Fibroblast of lung (primary cell): ENCODE data around the gene RTN4. TPM values are rescaled to one million over a fixed set of nuclear protein-coding genes. Genes with fewer than 3 reads are reported as not detected.

Source experiments
- DNase-seq, 2 donors: peaks; one replicate each; pipeline versions ENCODE4 v3.0.0 to v3.0.0-alpha.2; 2010; ENCODE audit warnings: low read depth in 2 of 2
- H2AFZ ChIP-seq: 2 replicates; pipeline ENCODE4 v1.5.1; 2012; ENCODE audit warnings: low read length, control low read depth, inconsistent platforms
- H3K27ac ChIP-seq: 2 replicates; pipeline ENCODE4 v1.5.1; 2011; ENCODE audit warnings: low read length, control low read depth; ENCODE audit not compliant: insufficient read depth
- H3K27me3 ChIP-seq: 2 replicates; pipeline ENCODE4 v1.5.1; 2011; ENCODE audit warnings: mild to moderate bottlenecking, low read length; ENCODE audit not compliant: control insufficient read depth, insufficient read depth
- H3K36me3 ChIP-seq: 2 replicates; pipeline ENCODE4 v1.5.1; 2011; ENCODE audit warnings: low read length; ENCODE audit not compliant: control insufficient read depth, insufficient read depth
- H3K4me1 ChIP-seq: 2 replicates; pipeline ENCODE4 v1.5.1; 2011; ENCODE audit warnings: low read length; ENCODE audit not compliant: control insufficient read depth, insufficient read depth; ENCODE audit errors: extremely low read depth
- H3K4me2 ChIP-seq: 2 replicates; pipeline ENCODE4 v1.5.1; 2011; ENCODE audit warnings: low read length, control low read depth; ENCODE audit not compliant: insufficient read depth; ENCODE audit errors: extremely low read depth
- H3K4me3 ChIP-seq, 4 experiments: fragments of 200-600 bp in 1 of 4; sonication (generic) in 1 of 4; replicated peaks in 1 of 4; 2 replicates each; pipeline ENCODE4 v1.5.1; 2011 to 2016; ENCODE audit warnings: low read length in 4 of 4, low read depth in 3 of 4, mild to moderate bottlenecking in 3 of 4, control low read depth in 2 of 4, inconsistent platforms in 1 of 4, mixed read lengths in 1 of 4; ENCODE audit not compliant: insufficient read depth in 1 of 4; ENCODE audit errors: control extremely low read depth in 1 of 4
- H3K79me2 ChIP-seq: 2 replicates; pipeline ENCODE4 v1.5.1; 2012; ENCODE audit warnings: mild to moderate bottlenecking, low read length, inconsistent platforms; ENCODE audit not compliant: control insufficient read depth, insufficient read depth
- H3K9ac ChIP-seq: 2 replicates; pipeline ENCODE4 v1.5.1; 2011; ENCODE audit warnings: mild to moderate bottlenecking, low read length, control low read depth; ENCODE audit not compliant: insufficient read depth
- H3K9me3 ChIP-seq: 2 replicates; pipeline ENCODE4 v1.5.1; 2012; ENCODE audit warnings: low read depth, low read length; ENCODE audit not compliant: control insufficient read depth, insufficient read depth
- H4K20me1 ChIP-seq: 2 replicates; pipeline ENCODE4 v1.5.1; 2011; ENCODE audit warnings: low read length; ENCODE audit not compliant: control insufficient read depth, insufficient read depth; ENCODE audit errors: extremely low read depth
- EZH2 ChIP-seq: IDR thresholded peaks from 2 replicates; pipeline ENCODE4 v1.5.1; 2012; ENCODE audit warnings: low read length, control low read depth, mild to moderate bottlenecking; ENCODE audit errors: missing control alignments
- polyA plus RNA-seq, 2 donors: library from polyadenylated mRNA; depleted of rRNA in 1 of 2; stranded (reverse) in 1 of 2; unstranded in 1 of 2; fragments of >200 nt; gene quantifications; 2 replicates each; pipeline ENCODE4 v1.2.1, GENCODE V29; 2011 to 2012; ENCODE audit warnings: missing spikeins in 1 of 2
- total RNA-seq: library from RNA; depleted of rRNA; stranded (reverse); fragments of >200 nt; gene quantifications from 2 replicates; pipeline ENCODE4 v1.2.1, GENCODE V29; 2014
- TF ChIP-seq, protein P1 (sequence below), 2 donors: IDR thresholded peaks in 1 of 2; conservative IDR thresholded peaks in 1 of 2; 1 replicate in 1 of 2; 2 replicates in 1 of 2; pipeline ENCODE4 v1.5.1; 2011 to 2012; ENCODE audit warnings: low read length in 2 of 2, control low read depth in 1 of 2, inconsistent platforms in 1 of 2, low read depth in 1 of 2, mild to moderate bottlenecking in 1 of 2

Gene RTN4
- total and polyA plus RNA-seq, 2 donors (not counting 1 experiment from before 2014, with no cell fraction given): 560 to 1,326 TPM

DNA sequence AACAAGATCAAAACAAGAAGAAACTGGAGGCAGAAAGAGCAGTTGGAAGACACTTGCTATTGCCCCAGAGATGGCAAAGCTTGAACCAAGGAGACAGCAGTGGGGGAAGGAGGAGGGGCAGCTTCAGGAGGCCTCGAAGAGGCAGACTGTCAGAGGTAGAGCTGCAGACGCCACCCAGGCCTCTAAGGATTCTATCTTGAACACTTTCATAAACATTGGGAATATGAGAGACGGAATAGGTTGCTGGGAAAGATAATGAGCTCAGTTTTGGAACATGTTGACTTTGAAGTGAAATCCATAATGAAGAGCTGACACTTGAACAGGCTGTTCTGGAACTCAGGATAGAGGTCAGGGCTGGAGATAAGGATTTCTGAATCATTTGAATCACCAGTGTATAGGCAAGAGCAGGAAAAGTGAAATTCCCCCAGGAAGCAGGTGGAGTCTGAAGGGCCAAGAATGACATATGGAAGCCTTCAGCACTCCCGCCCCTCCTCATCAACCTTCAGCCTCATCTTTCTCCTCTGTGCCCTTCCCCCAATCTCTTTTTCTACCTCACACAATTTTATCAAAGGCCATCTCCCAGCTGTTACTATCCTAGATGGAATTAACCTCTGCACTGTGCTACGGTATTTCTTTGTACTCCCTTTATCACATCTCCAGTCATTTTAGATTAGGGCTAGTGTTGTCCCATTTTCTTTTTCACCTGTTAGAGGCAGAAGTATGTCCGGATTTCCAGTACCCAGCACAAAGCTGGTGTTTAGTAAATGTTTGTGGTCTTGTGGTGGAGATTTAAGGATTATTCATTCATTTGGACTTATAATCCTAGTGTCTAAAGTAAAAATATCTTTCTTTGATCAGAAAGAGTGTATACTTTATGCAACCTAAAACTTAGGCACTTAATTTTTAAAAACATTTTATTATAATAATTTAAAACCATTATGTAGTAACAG is 47.5 kb upstream of the RTN4 start:
- Histone ChIP-seq H3K9me3 (no peaks in the 10 kb centered on the region), H3K27me3 (no peaks in the 10 kb centered on the region), H3K4me1 (peaks cover 30% of the 10 kb centered on the region), H4K20me1 (no peaks in the 10 kb centered on the region), H3K79me2 (no peaks in the 10 kb centered on the region), H3K9ac (no peak overlapping the region), H2AFZ (no peak overlapping the region), H3K36me3 (no peaks in the 10 kb centered on the region), H3K4me3 (no peak overlapping the region), H3K27ac (no peak overlapping the region), H3K4me2 (no peak overlapping the region)
- TF ChIP-seq, protein P1, sequence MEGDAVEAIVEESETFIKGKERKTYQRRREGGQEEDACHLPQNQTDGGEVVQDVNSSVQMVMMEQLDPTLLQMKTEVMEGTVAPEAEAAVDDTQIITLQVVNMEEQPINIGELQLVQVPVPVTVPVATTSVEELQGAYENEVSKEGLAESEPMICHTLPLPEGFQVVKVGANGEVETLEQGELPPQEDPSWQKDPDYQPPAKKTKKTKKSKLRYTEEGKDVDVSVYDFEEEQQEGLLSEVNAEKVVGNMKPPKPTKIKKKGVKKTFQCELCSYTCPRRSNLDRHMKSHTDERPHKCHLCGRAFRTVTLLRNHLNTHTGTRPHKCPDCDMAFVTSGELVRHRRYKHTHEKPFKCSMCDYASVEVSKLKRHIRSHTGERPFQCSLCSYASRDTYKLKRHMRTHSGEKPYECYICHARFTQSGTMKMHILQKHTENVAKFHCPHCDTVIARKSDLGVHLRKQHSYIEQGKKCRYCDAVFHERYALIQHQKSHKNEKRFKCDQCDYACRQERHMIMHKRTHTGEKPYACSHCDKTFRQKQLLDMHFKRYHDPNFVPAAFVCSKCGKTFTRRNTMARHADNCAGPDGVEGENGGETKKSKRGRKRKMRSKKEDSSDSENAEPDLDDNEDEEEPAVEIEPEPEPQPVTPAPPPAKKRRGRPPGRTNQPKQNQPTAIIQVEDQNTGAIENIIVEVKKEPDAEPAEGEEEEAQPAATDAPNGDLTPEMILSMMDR (conservative IDR thresholded peaks at IDR 0.05 in 1 of 2, IDR thresholded peaks at IDR 0.05 in 1 of 2; ENCODE audit: low read depth in 1 of 2, low read length in 2 of 2): no peak
- no peak for TF ChIP-seq EZH2
- peak; percentile 79 to 81 for DNase-seq

DNA sequence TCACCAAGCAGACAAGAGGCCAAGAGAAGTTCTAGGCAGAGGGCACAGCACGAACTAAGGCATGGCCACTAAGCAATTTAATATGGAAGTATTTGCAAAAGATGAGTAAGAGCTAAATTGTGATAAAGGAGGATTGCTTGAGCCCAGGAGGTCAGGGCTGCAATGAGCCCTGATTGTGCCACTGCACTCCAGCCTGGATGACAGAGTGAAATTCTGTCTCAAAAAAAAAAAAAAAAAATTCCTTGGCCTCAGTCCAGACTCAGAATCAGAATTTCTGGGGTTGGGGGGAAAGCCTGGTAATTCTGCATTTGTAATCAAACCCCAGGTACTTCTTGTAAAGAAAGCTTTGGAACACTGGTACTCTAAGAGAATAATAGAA is 46.8 kb upstream of the RTN4 start:
- Histone ChIP-seq H3K4me1 (peaks cover 30% of the 10 kb centered on the region), H3K36me3 (no peaks in the 10 kb centered on the region), H2AFZ (no peak overlapping the region), H3K27ac (no peak overlapping the region), H3K9ac (no peak overlapping the region), H3K27me3 (no peaks in the 10 kb centered on the region), H3K4me3 (no peak overlapping the region), H4K20me1 (no peaks in the 10 kb centered on the region), H3K4me2 (no peak overlapping the region), H3K79me2 (no peaks in the 10 kb centered on the region), H3K9me3 (no peaks in the 10 kb centered on the region)
- no peak for TF ChIP-seq EZH2
- TF ChIP-seq, protein P1 (conservative IDR thresholded peaks at IDR 0.05 in 1 of 2, IDR thresholded peaks at IDR 0.05 in 1 of 2; ENCODE audit: low read depth in 1 of 2, low read length in 2 of 2): no peak
- no peak for DNase-seq

DNA sequence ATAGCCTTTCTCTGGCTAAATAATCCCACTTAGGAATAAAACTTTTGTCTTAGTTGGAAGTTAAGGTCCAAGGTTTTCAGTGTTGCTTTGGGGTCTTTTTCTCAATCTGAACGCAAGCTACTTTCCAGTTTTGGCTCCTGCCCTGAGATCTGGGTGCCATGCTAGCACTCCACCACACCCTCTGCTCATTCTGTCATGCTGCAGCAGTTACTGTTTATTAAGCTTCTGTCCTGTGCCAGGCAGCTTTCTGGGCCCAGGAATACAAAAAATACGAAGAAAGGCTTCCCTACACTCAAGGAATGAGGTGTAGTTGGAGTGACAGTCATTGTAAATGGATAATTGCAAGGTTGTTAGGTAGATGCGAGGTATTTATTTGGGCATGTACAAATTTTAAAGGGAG is 46.3 kb upstream of the RTN4 start:
- H3K27me3 ChIP-seq: no peaks in the 10 kb centered on the region
- no peaks in the 10 kb centered on the region for H3K79me2 ChIP-seq
- TF ChIP-seq EZH2: no peak
- TF ChIP-seq, protein P1 (conservative IDR thresholded peaks at IDR 0.05 in 1 of 2, IDR thresholded peaks at IDR 0.05 in 1 of 2; ENCODE audit: low read depth in 1 of 2, low read length in 2 of 2): no peak
- DNase-seq: no peak
- H2AFZ ChIP-seq: no peak overlapping the region
- no peak overlapping the region for H3K4me2 ChIP-seq
- H4K20me1 ChIP-seq: no peaks in the 10 kb centered on the region
- no peak overlapping the region for H3K27ac ChIP-seq
- no peak overlapping the region for H3K9ac ChIP-seq
- H3K4me3 ChIP-seq: no peak overlapping the region
- H3K4me1 ChIP-seq: peaks cover 29% of the 10 kb centered on the region
- H3K9me3 ChIP-seq: no peaks in the 10 kb centered on the region
- no peaks in the 10 kb centered on the region for H3K36me3 ChIP-seq
